HL-60 (cell line): Measurements from ENCODE around the gene TAF1B.

ENCODE experiments used
- POLR2AphosphoS5 ChIP-seq: IDR thresholded peaks from 2 replicates; pipeline ENCODE4 v1.6.1; 2012; ENCODE audit warnings: low read depth
- TF ChIP-seq, protein P1 (sequence below): IDR thresholded peaks from one replicate; pipeline ENCODE4 v1.5.1; 2011; ENCODE audit warnings: low read length, control low read depth, inconsistent platforms; ENCODE audit not compliant: insufficient read depth
- TF ChIP-seq, protein P2 (sequence below): IDR thresholded peaks from 2 replicates; pipeline ENCODE4 v1.6.1; 2012; ENCODE audit warnings: low read depth; ENCODE audit not compliant: insufficient replicate concordance

- TF ChIP-seq, protein P1, sequence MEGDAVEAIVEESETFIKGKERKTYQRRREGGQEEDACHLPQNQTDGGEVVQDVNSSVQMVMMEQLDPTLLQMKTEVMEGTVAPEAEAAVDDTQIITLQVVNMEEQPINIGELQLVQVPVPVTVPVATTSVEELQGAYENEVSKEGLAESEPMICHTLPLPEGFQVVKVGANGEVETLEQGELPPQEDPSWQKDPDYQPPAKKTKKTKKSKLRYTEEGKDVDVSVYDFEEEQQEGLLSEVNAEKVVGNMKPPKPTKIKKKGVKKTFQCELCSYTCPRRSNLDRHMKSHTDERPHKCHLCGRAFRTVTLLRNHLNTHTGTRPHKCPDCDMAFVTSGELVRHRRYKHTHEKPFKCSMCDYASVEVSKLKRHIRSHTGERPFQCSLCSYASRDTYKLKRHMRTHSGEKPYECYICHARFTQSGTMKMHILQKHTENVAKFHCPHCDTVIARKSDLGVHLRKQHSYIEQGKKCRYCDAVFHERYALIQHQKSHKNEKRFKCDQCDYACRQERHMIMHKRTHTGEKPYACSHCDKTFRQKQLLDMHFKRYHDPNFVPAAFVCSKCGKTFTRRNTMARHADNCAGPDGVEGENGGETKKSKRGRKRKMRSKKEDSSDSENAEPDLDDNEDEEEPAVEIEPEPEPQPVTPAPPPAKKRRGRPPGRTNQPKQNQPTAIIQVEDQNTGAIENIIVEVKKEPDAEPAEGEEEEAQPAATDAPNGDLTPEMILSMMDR: no peak
- TF ChIP-seq POLR2AphosphoS5: no peak
- TF ChIP-seq, protein P2, sequence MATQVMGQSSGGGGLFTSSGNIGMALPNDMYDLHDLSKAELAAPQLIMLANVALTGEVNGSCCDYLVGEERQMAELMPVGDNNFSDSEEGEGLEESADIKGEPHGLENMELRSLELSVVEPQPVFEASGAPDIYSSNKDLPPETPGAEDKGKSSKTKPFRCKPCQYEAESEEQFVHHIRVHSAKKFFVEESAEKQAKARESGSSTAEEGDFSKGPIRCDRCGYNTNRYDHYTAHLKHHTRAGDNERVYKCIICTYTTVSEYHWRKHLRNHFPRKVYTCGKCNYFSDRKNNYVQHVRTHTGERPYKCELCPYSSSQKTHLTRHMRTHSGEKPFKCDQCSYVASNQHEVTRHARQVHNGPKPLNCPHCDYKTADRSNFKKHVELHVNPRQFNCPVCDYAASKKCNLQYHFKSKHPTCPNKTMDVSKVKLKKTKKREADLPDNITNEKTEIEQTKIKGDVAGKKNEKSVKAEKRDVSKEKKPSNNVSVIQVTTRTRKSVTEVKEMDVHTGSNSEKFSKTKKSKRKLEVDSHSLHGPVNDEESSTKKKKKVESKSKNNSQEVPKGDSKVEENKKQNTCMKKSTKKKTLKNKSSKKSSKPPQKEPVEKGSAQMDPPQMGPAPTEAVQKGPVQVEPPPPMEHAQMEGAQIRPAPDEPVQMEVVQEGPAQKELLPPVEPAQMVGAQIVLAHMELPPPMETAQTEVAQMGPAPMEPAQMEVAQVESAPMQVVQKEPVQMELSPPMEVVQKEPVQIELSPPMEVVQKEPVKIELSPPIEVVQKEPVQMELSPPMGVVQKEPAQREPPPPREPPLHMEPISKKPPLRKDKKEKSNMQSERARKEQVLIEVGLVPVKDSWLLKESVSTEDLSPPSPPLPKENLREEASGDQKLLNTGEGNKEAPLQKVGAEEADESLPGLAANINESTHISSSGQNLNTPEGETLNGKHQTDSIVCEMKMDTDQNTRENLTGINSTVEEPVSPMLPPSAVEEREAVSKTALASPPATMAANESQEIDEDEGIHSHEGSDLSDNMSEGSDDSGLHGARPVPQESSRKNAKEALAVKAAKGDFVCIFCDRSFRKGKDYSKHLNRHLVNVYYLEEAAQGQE: no peak
Observed at GRCh38 chr2:9951522-9952285, 108.4 kb downstream of the TAF1B start, which contains the start of gene GRHL1.
